ENCODE data around the gene DIS3L2.
"Not testable (repeated sequence)": the region's sequence is repeated elsewhere in the genome, so short reads cannot be mapped to it uniquely, and the experiment has no call there.

DIS3L2 gene

GRCh38 chr2:232027530-232027929 lies 66.0 kb downstream of the DIS3L2 start:
- Histone ChIP-seq H3K4me1 (ENCODE audit: insufficient read depth, low read length) (no peaks in the 10 kb centered on the region), H3K9ac (ENCODE audit: low read depth, low read length) (no peak overlapping the region), H3K9me3 (ENCODE audit: control insufficient read depth, insufficient read depth, low read length) (no peaks in the 10 kb centered on the region), H3K36me3 (ENCODE audit: insufficient read depth, low read length) (no peaks in the 10 kb centered on the region)

DNA sequence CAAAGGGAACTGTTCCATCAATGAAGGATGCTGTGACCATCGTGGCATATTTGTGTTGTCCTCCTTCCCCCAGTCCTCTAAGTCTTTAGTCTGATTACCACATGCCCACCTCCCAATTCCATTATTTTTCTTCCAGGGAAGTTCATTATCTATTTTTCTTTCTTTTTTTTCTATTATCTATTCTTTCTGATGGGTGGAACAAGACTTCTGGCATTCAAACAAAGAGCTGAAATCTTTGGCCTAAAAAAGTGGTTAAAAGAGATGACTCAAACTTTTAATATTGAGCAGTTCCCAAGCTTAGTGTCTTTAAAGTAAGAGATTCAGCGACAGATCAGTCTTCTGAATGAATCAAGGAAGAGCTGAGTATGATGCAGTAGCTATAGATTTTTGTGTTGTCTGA lies 66.6 kb downstream of the DIS3L2 start:
- Histone ChIP-seq H3K9ac (ENCODE audit: low read depth, low read length) (no peak overlapping the region), H3K36me3 (ENCODE audit: insufficient read depth, low read length) (no peaks in the 10 kb centered on the region), H3K4me1 (ENCODE audit: insufficient read depth, low read length) (no peaks in the 10 kb centered on the region), H3K9me3 (ENCODE audit: control insufficient read depth, insufficient read depth, low read length) (no peaks in the 10 kb centered on the region)

GRCh38 chr2:232028631-232029030 lies 67.1 kb downstream of the DIS3L2 start:
- Histone ChIP-seq H3K36me3 (ENCODE audit: insufficient read depth, low read length) (no peaks in the 10 kb centered on the region), H3K4me1 (ENCODE audit: insufficient read depth, low read length) (no peaks in the 10 kb centered on the region), H3K9ac (ENCODE audit: low read depth, low read length) (no peak overlapping the region), H3K9me3 (ENCODE audit: control insufficient read depth, insufficient read depth, low read length) (no peaks in the 10 kb centered on the region)

- H3K9me3 ChIP-seq (ENCODE audit: control insufficient read depth, insufficient read depth, low read length): no peaks in the 10 kb centered on the region
- no peaks in the 10 kb centered on the region for H3K36me3 ChIP-seq (ENCODE audit: insufficient read depth, low read length)
- H3K9ac ChIP-seq (ENCODE audit: low read depth, low read length): no peak overlapping the region
- H3K4me1 ChIP-seq (ENCODE audit: insufficient read depth, low read length): no peaks in the 10 kb centered on the region
These were observed 67.8 kb downstream of the DIS3L2 start for GRCh38 chr2:232029346-232029745.

DNA sequence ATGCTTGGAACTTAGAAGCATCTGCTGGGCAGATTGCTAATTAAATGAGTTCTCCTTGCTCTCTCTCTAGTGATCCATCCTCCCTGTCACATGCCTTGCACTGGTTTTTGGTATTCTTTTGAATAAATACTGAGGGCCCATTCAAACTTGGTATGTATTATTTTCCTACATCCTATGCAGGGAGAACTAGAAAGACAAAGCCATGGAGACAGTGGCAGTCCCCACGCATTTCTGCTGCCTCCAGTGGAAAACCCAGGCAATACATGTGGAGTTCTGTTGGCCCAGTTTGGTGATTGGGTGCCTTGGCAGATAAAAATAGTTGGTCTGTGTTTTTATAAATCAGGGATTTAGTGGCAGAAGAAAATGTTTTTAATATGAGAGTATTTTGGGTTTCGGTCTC lies 68.7 kb downstream of the DIS3L2 start:
- H3K9ac ChIP-seq (ENCODE audit: low read depth, low read length): no peak overlapping the region
- H3K4me1 ChIP-seq (ENCODE audit: insufficient read depth, low read length): no peaks in the 10 kb centered on the region
- no peaks in the 10 kb centered on the region for H3K9me3 ChIP-seq (ENCODE audit: control insufficient read depth, insufficient read depth, low read length)
- no peaks in the 10 kb centered on the region for H3K36me3 ChIP-seq (ENCODE audit: insufficient read depth, low read length)

- H3K36me3 ChIP-seq (ENCODE audit: insufficient read depth, low read length); H3K9ac ChIP-seq (ENCODE audit: low read depth, low read length); H3K4me1 ChIP-seq (ENCODE audit: insufficient read depth, low read length); H3K9me3 ChIP-seq (ENCODE audit: control insufficient read depth, insufficient read depth, low read length): not testable (repeated sequence)
These were observed 73.8 kb downstream of the DIS3L2 start for GRCh38 chr2:232035292-232035691.

GRCh38 chr2:232036876-232037275 lies 75.4 kb downstream of the DIS3L2 start:
- not testable (repeated sequence) for H3K4me1 ChIP-seq (ENCODE audit: insufficient read depth, low read length); H3K9me3 ChIP-seq (ENCODE audit: control insufficient read depth, insufficient read depth, low read length); H3K36me3 ChIP-seq (ENCODE audit: insufficient read depth, low read length); H3K9ac ChIP-seq (ENCODE audit: low read depth, low read length)

DNA sequence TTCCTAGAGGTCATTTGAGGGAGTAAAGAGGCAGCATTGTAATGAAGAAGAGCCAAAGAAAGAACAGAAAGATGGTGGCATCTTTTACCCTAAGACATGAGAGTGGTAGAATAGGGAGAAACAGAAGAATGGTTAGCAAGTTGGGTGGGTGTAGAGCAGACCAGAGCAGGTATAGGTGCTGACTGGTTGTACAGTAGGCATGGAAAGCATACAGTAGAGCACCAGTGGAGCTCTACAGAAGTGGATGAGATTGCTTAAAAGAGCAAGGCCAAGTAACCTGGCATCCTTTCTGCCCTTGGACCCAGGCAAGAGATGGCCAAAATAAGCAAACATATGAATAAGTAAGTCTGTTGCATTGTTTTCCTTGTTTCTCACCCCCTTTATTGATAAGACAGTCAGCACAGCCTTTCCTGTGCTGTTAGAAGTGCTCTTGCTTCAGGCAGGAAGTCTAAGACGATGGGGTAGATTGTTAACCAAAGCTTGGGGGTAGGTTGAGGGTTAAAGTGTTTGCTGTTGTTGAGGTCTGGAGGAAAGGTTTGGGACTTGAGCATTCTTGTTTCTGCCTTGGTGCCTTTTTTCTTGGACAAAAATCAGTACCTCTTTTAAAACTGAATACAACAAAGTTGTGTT lies 76.9 kb downstream of the DIS3L2 start:
- Histone ChIP-seq H3K9me3 (ENCODE audit: control insufficient read depth, insufficient read depth, low read length) (no peaks in the 10 kb centered on the region), H3K4me1 (ENCODE audit: insufficient read depth, low read length) (peaks cover 7% of the 10 kb centered on the region; the same call in 1 of the 2 replicates), H3K36me3 (ENCODE audit: insufficient read depth, low read length) (no peaks in the 10 kb centered on the region), H3K9ac (ENCODE audit: low read depth, low read length) (no peak overlapping the region)

GRCh38 chr2:232038881-232039485 lies 77.5 kb downstream of the DIS3L2 start:
- Histone ChIP-seq H3K4me1 (ENCODE audit: insufficient read depth, low read length) (peaks cover 7% of the 10 kb centered on the region; the same call in 1 of the 2 replicates), H3K36me3 (ENCODE audit: insufficient read depth, low read length) (no peaks in the 10 kb centered on the region), H3K9me3 (ENCODE audit: control insufficient read depth, insufficient read depth, low read length) (no peaks in the 10 kb centered on the region), H3K9ac (ENCODE audit: low read depth, low read length) (no peak overlapping the region)

DNA sequence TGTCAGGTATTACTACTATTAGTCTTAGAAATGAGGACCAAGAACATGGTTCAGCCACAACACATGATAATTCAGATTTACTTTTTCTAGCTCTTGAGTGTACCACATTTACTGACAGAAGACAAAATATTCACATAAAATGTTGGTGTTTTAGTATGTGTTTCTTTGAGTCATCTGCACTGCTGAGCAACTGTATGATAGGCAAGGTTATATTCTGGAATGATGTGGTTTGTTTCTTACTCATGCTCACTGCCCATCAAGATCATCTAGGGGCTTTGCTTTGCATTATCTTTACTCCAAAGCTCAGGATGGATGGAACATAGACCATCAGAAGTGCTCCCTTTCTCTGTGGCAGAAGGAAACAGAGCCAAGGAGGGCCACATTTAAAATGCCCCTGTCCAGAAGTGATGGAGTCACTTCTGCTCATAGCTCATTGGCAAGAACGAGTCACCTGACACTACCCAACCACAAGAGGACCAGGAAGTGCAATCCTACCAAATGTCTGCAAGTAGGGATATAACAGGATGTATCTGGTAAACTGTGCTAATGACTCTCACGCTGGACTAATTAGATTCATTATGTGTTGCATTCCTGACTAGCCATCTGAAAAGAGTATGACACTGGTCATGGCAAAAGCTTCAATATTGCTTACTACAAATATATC lies 81.5 kb downstream of the DIS3L2 start:
- Histone ChIP-seq H3K4me1 (ENCODE audit: insufficient read depth, low read length) (peaks cover 7% of the 10 kb centered on the region; the same call in 1 of the 2 replicates), H3K9me3 (ENCODE audit: control insufficient read depth, insufficient read depth, low read length) (no peaks in the 10 kb centered on the region), H3K9ac (ENCODE audit: low read depth, low read length) (no peak overlapping the region), H3K36me3 (ENCODE audit: insufficient read depth, low read length) (no peaks in the 10 kb centered on the region)

DNA sequence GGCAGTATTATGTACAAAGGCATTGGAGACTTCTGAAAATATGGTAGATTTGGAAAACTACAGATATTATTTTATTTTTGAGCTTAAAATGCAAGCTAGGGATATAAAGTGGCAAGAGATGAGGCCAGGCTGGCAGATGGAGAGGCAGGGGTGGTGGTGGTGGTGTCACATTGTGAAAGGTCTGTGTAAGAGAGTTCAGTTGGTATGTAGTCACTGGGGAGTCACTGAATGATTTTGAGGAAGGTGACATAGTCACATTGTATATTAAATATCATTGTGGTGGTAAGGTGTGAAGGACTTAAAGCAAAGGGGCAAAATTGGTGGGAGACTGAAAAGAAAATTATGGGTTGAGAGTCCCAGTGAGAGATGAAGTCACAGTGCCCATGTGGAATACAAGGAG lies 82.5 kb downstream of the DIS3L2 start:
- no peaks in the 10 kb centered on the region for H3K36me3 ChIP-seq (ENCODE audit: insufficient read depth, low read length)
- no peaks in the 10 kb centered on the region for H3K4me1 ChIP-seq (ENCODE audit: insufficient read depth, low read length)
- H3K9me3 ChIP-seq (ENCODE audit: control insufficient read depth, insufficient read depth, low read length): no peaks in the 10 kb centered on the region
- no peak overlapping the region for H3K9ac ChIP-seq (ENCODE audit: low read depth, low read length)

GRCh38 chr2:232049350-232049749 lies 87.8 kb downstream of the DIS3L2 start:
- H3K4me1 ChIP-seq (ENCODE audit: insufficient read depth, low read length): peaks cover 9% of the 10 kb centered on the region; the same call in 1 of the 2 replicates
- no peak overlapping the region for H3K9ac ChIP-seq (ENCODE audit: low read depth, low read length)
- no peaks in the 10 kb centered on the region for H3K9me3 ChIP-seq (ENCODE audit: control insufficient read depth, insufficient read depth, low read length)
- H3K36me3 ChIP-seq (ENCODE audit: insufficient read depth, low read length): no peaks in the 10 kb centered on the region

DNA sequence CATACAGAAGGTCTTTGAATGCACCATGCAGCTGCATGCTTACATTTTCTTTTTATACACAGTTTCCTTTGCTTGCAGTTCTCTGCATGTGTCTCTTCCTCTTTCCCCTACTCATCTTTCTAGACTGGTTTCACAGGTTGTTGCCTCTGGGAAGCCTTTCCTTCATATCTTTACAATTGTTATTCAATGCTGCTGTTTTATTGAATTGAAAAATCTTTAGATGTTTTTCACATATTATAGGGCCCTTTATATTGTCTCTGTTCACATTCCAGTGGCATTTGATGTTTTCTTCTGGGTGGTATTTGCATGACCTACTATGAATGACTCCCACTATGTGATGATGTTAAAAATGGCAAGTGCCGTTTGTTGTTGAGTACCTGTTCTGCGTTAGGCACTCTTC lies 91.1 kb downstream of the DIS3L2 start:
- H3K36me3 ChIP-seq (ENCODE audit: insufficient read depth, low read length): no peaks in the 10 kb centered on the region
- H3K9me3 ChIP-seq (ENCODE audit: control insufficient read depth, insufficient read depth, low read length): no peaks in the 10 kb centered on the region
- peaks cover 9% of the 10 kb centered on the region; the same call in 1 of the 2 replicates for H3K4me1 ChIP-seq (ENCODE audit: insufficient read depth, low read length)
- H3K9ac ChIP-seq (ENCODE audit: low read depth, low read length): no peak overlapping the region

DNA sequence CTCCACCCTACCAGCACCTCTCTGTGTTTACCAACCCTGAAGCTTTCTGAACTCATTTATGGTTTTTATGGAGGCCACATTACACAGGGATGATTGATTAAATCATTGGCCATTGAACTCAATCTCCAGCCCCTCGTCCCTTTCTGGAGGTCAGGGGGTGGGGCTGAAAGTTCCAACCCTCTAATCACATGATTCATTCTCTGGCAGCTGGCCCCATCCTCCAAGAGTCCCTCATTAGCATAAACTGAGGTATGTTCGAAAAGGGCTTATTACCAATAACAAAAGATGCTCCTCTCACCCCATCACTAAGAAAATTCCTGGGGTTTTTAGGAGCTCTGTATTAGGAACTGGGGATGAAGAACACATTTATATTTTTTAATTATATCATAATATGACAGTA lies 92.3 kb downstream of the DIS3L2 start:
- no peak overlapping the region for H3K9ac ChIP-seq (ENCODE audit: low read depth, low read length)
- H3K36me3 ChIP-seq (ENCODE audit: insufficient read depth, low read length): no peaks in the 10 kb centered on the region
- H3K4me1 ChIP-seq (ENCODE audit: insufficient read depth, low read length): peaks cover 9% of the 10 kb centered on the region; the same call in 1 of the 2 replicates
- H3K9me3 ChIP-seq (ENCODE audit: control insufficient read depth, insufficient read depth, low read length): no peaks in the 10 kb centered on the region

Data from ES-I3 (cell line).